Gastroesophageal sphincter (tissue), 3 donors: Measurements from ENCODE around the gene SLC7A1.

Experiments used
- CTCF ChIP-seq, 4 experiments: fragments of 200-600 bp in 2 of 4; fragments of 450-650 bp in 2 of 4; sonication (generic) in 1 of 4; IDR thresholded peaks; one replicate each; pipeline ENCODE4 v1.5.1; 2017 to 2019; ENCODE audit warnings: antibody characterized with exemption in 4 of 4, mild to moderate bottlenecking in 2 of 4, moderate library complexity in 2 of 4
- POLR2A ChIP-seq, 2 donors: fragments of 450-650 bp; IDR thresholded peaks; one replicate each; pipeline ENCODE4 v1.6.1; 2017; ENCODE audit warnings: antibody characterized with exemption in 2 of 2, mild to moderate bottlenecking in 2 of 2, moderate library complexity in 1 of 2
- POLR2AphosphoS5 ChIP-seq: sonication (generic); formaldehyde crosslinking; IDR thresholded peaks from one replicate; pipeline ENCODE4 v1.6.1; 2017; ENCODE audit warnings: antibody characterized with exemption

- no peak for TF ChIP-seq CTCF (IDR thresholded peaks at IDR 0.05)
- TF ChIP-seq POLR2AphosphoS5 = no peak
- TF ChIP-seq POLR2A (IDR thresholded peaks at IDR 0.05) = no peak
Measured at GRCh38 chr13:29510651-29511084, 84.8 kb downstream of the SLC7A1 start.
